Measurements from ENCODE around the gene IRF4.
"Not testable (repeated sequence)": the region's sequence is repeated elsewhere in the genome, so short reads cannot be mapped to it uniquely, and the experiment has no call there.

Gene IRF4

GRCh38 chr6:423055-423798, 31.7 kb downstream of the IRF4 start:
- no peak for DNase-seq

GRCh38 chr6:423799-424345, 32.3 kb downstream of the IRF4 start:
- no peak for DNase-seq

GRCh38 chr6:424741-425417, 33.3 kb downstream of the IRF4 start:
- no peak for DNase-seq

- DNase-seq = not testable (repeated sequence)
Observed at GRCh38 chr6:425418-425788, 33.9 kb downstream of the IRF4 start.

- DNase-seq = not testable (repeated sequence)
Observed at GRCh38 chr6:426198-426738, 34.7 kb downstream of the IRF4 start.

GRCh38 chr6:428047-428603, 36.6 kb downstream of the IRF4 start:
- no peak for DNase-seq

- DNase-seq = no peak
Observed at GRCh38 chr6:429515-430121, 38.1 kb downstream of the IRF4 start.

- DNase-seq = no peak
Observed at GRCh38 chr6:431504-431903, 40.0 kb downstream of the IRF4 start.

GRCh38 chr6:431986-432385, 40.4 kb downstream of the IRF4 start:
- DNase-seq = no peak

GRCh38 chr6:434051-434705, 42.6 kb downstream of the IRF4 start:
- DNase-seq = no peak

GRCh38 chr6:435441-436307, 44.1 kb downstream of the IRF4 start:
- no peak for DNase-seq

- DNase-seq = no peak
Observed at GRCh38 chr6:436308-437036, 44.9 kb downstream of the IRF4 start.

- DNase-seq = no peak
Observed at GRCh38 chr6:437037-437392, 45.5 kb downstream of the IRF4 start.

- no peak for DNase-seq
Observed at GRCh38 chr6:438634-439170, 47.1 kb downstream of the IRF4 start.

- DNase-seq = no peak
Observed at GRCh38 chr6:439641-440167, 48.2 kb downstream of the IRF4 start.

GRCh38 chr6:441126-441920, 49.8 kb downstream of the IRF4 start:
- no peak for DNase-seq

- no peak for DNase-seq
Observed at GRCh38 chr6:443621-444159, 52.1 kb downstream of the IRF4 start.

GRCh38 chr6:444653-445275, 53.2 kb downstream of the IRF4 start:
- DNase-seq = peak in 1 of 2 experiments; percentile 35
